Stimulated activated naive CD8-positive, alpha-beta T cell treated with anti-CD3 and anti-CD28 coated beads, Interleukin-15, amount 100 ng/mL, for 72 hours (primary cell): ENCODE measurements around the gene SLC7A6OS.
"Not testable (repeated sequence)": the region's sequence is repeated elsewhere in the genome, so short reads cannot be mapped to it uniquely, and the experiment has no call there.

ENCODE experiments used
- ATAC-seq: fragments of 150-1000 bp; cut with Tn5 transposase; 2 replicates; pipeline ENCODE4 v1.10.0; 2021; ENCODE audit warnings: mild to moderate bottlenecking, moderate library complexity
- DNase-seq, 2 donors: peaks; one replicate each; pipeline ENCODE4 v3.0.0; 2021 to 2022
- H3K27ac Mint-ChIP-seq, 2 donors: one replicate each; pipeline ENCODE4 v1.8.0; 2022; ENCODE audit warnings: mild to moderate bottlenecking in 2 of 2, mixed read lengths in 2 of 2, moderate library complexity in 2 of 2
- H3K27me3 Mint-ChIP-seq: one replicate; pipeline ENCODE4 v1.8.0; 2022; ENCODE audit warnings: mixed read lengths
- H3K4me1 Mint-ChIP-seq: one replicate; pipeline ENCODE4 v1.8.0; 2022; ENCODE audit warnings: mild to moderate bottlenecking, mixed read lengths
- H3K4me3 Mint-ChIP-seq, 2 donors: one replicate each; pipeline ENCODE4 v1.8.0; 2022; ENCODE audit warnings: mild to moderate bottlenecking in 2 of 2, mixed read lengths in 2 of 2, moderate library complexity in 1 of 2
- H3K9me3 Mint-ChIP-seq, 2 donors: one replicate each; pipeline ENCODE4 v1.8.0; 2022; ENCODE audit warnings: mixed read lengths in 2 of 2

The SLC7A6OS gene

DNA sequence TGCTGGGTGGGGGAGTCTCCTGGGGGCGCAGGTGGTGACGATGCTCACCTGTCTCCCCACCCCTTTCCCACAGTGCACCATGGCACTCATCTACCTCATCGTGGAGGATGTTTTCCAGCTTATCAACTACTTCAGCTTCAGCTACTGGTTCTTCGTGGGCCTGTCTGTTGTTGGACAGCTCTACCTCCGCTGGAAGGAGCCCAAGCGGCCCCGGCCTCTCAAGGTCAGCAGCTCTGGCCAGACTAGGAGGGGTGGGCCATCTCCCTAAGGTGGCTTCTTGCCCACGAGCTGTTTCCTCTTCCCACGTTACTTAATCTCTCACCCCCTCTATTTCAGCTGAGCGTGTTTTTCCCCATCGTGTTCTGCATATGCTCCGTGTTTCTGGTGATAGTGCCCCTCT lies 14.5 kb downstream of the SLC7A6OS start:
- Mint-ChIP-seq H3K27ac (peak overlapping the region; percentile 49 to 67), H3K27me3 (no peaks in the 10 kb centered on the region), H3K4me1 (peaks cover 66% of the 10 kb centered on the region), H3K9me3 (no peaks in the 10 kb centered on the region), H3K4me3 (no peak overlapping the region)
- DNase-seq (no peak), ATAC-seq (no peak)

DNA sequence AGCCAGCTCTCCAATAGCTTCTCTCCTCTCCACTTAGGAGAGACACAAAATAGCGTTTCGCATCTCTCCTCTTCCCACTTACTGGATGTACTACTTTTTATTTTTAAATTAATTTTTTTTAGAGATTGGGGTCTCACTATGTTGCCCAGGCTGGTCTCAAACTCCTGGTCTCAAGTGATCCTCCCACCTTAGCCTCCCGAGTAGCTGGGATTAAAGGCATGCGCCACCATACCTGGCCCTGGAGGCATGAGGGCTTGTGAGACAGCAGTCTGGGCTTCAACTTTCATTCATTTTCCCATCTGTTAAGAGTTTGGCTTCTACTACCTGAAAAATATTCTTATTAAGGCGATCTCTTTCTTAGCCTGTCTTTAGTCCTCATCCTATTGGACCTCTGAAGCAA lies 18.3 kb downstream of the SLC7A6OS start:
- Mint-ChIP-seq H3K27ac (peak overlapping the region; percentile 48 to 77), H3K4me3 (no peak overlapping the region), H3K27me3 (no peaks in the 10 kb centered on the region), H3K4me1 (peaks cover 87% of the 10 kb centered on the region), H3K9me3 (no peaks in the 10 kb centered on the region)
- no peak for ATAC-seq
- no peak for DNase-seq

DNA sequence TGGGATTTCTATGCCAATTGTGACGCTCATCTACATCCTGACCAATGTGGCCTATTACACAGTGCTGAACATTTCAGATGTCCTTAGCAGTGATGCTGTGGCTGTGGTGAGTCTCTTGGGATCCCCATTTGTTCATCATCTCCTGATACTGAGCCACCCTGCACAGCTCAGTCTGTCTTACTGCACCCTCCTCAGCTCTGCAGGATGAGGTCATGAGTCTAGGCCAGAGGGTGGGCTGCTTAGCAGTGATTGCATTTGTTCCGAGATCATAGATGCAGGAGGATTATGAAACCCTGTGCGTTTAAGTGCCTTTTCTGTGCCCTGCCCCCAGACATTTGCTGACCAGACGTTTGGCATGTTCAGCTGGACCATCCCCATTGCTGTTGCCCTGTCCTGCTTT lies 19.5 kb downstream of the SLC7A6OS start:
- no peak for DNase-seq
- Mint-ChIP-seq H3K27ac (peak overlapping the region; percentile 14 to 92), H3K4me1 (peaks cover 89% of the 10 kb centered on the region), H3K9me3 (no peaks in the 10 kb centered on the region), H3K27me3 (no peaks in the 10 kb centered on the region), H3K4me3 (peak overlapping the region; percentile 30 to 46)
- no peak for ATAC-seq

DNA sequence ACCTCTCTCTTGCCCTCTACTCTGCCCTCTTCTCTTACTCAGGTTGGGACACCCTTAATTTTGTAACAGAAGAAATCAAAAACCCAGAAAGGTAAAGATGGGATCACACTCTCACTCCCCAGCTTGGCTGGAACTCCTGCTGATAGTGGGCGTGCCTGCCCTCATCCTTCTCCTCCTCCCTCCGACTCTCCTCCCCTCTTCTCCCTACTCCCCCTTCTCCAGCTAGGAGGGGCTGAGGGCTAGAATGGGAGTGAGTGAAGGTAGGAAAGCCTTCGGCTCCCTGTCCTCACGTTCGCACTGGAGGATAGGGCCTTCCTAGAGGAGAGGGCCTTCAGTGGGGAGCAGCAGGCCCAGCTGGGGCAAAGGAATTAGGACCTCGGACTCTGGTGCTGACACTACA lies 20.3 kb downstream of the SLC7A6OS start:
- Mint-ChIP-seq H3K9me3 (no peaks in the 10 kb centered on the region), H3K4me1 (peaks cover 91% of the 10 kb centered on the region), H3K4me3 (peak overlapping the region; percentile 24 to 44)

DNA sequence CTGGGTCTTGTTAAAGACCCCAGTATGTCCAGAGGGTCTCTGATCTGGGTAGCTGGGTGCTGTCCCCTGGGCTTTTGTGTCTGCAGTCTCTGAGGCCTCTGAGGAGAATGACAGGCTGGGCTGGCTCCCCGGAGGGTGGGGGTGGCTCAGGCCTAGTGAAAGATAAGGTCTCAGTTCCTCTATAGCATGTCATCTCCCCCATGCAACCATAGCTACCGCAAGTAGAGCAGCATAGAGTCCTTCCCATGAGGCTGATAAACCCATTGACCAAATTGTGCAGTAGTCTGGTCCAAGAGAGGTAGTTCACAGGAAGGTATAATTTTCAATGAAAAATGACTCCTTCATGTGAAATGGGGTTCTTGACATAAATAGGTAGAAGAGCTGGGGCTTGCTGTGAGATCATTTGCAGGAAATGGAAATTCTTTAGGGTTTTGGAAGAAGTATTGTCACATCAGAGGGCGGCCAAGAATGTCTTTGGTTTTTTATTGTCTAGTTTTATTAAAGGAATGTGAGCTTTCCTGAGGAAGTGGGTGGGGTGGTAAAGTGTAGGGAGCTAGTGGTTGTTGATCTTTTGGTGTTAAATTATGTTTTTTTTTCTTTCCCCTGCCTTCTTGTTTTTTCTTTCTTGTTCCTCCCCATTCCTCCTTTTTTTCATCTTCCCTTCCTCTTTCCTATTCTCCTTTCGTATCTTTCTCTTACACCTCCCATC lies 21.0 kb downstream of the SLC7A6OS start:
- Mint-ChIP-seq H3K9me3 (no peaks in the 10 kb centered on the region), H3K4me1 (peaks cover 98% of the 10 kb centered on the region), H3K4me3 (peak overlapping the region; percentile 24 to 44), H3K27me3 (no peaks in the 10 kb centered on the region), H3K27ac (peak overlapping the region; percentile 86 to 92)
- peak; percentile 95 for ATAC-seq
- DNase-seq: peak; percentile 62 to 80

More for the DNA sequence above, 20.3 kb downstream of the SLC7A6OS start:
- Mint-ChIP-seq H3K27ac (peak overlapping the region; percentile 20 to 92), H3K27me3 (no peaks in the 10 kb centered on the region)
- ATAC-seq: no peak
- DNase-seq: no peak

DNA sequence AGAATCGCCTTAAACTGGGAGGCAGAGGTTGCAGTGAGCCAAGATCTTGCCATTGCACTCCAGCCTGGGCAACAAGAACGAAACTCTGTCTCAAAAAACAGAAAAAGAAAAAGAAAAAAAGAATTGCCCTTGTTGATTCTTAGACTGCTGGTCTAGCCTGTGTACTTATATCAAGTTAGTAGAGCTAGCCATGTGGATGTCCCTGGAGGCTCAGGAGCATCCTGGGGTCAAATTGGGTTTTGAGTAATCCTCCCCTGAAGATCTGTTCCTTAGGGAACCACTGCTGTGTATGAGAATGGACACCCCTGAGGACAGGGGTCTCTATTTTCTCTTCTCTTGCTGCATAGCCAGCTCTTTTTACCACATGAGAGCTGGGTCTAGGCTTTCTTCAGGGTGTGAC lies 21.5 kb downstream of the SLC7A6OS start:
- peak overlapping the region; percentile 24 to 44 for H3K4me3 Mint-ChIP-seq
- no peaks in the 10 kb centered on the region for H3K9me3 Mint-ChIP-seq
- no peak for ATAC-seq

DNA sequence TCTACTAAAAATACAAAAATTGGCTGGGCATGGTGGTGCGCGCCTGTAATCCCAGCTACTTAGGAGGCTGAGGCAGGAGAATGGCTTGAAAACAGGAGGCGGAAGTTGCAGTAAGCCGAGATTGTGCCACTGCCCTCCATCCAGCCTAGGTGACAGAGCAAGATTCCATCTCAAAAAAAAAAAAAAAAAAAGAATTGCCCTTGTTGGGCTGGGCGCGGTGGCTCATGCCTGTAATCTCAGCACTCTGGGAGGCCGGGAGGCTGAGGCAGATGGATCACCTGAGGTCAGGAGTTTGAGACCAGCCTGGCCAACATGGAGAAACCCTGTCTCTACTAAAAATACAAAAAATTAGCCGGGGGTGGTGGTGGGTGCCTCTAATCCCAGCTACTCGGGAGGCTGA lies 21.9 kb downstream of the SLC7A6OS start:
- ATAC-seq, H3K9me3 Mint-ChIP-seq, DNase-seq, H3K27me3 Mint-ChIP-seq: not testable (repeated sequence)
- Mint-ChIP-seq H3K4me1 (peaks cover 98% of the 10 kb centered on the region), H3K4me3 (peak overlapping the region in 1 of 2 donors; percentile 24), H3K27ac (peak overlapping the region in 1 of 2 donors; percentile 92)

More for the DNA sequence above, 21.5 kb downstream of the SLC7A6OS start:
- DNase-seq: no peak
- H3K27me3 Mint-ChIP-seq: no peaks in the 10 kb centered on the region
- H3K27ac Mint-ChIP-seq: peak overlapping the region; percentile 86 to 92
- H3K4me1 Mint-ChIP-seq: peaks cover 98% of the 10 kb centered on the region

DNA sequence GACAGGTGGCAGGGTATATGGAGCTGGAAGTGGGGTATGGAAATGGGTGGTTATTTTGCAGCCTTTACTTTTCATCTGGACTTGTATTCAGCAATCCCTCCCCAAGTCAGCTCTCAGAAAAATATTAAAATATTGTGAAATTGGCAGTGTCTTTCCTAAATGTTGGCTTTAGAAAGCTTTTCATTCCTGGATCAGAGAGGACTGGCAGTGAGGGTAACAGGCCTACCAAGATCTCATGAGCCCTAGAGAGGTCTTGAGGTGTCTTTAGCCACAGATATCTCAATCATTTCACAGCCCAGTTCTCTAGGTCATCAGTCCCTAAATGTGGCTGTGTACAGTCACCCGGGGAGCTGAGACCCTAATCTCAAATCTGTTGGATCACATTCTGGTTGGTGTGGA lies 22.5 kb downstream of the SLC7A6OS start:
- DNase-seq (no peak), ATAC-seq (no peak)
- peaks cover 98% of the 10 kb centered on the region for H3K4me1 Mint-ChIP-seq
- H3K9me3 Mint-ChIP-seq: no peaks in the 10 kb centered on the region
- H3K27ac Mint-ChIP-seq: peak overlapping the region; percentile 92 to 95
- no peaks in the 10 kb centered on the region for H3K27me3 Mint-ChIP-seq
- H3K4me3 Mint-ChIP-seq: peak overlapping the region; percentile 24 to 64

DNA sequence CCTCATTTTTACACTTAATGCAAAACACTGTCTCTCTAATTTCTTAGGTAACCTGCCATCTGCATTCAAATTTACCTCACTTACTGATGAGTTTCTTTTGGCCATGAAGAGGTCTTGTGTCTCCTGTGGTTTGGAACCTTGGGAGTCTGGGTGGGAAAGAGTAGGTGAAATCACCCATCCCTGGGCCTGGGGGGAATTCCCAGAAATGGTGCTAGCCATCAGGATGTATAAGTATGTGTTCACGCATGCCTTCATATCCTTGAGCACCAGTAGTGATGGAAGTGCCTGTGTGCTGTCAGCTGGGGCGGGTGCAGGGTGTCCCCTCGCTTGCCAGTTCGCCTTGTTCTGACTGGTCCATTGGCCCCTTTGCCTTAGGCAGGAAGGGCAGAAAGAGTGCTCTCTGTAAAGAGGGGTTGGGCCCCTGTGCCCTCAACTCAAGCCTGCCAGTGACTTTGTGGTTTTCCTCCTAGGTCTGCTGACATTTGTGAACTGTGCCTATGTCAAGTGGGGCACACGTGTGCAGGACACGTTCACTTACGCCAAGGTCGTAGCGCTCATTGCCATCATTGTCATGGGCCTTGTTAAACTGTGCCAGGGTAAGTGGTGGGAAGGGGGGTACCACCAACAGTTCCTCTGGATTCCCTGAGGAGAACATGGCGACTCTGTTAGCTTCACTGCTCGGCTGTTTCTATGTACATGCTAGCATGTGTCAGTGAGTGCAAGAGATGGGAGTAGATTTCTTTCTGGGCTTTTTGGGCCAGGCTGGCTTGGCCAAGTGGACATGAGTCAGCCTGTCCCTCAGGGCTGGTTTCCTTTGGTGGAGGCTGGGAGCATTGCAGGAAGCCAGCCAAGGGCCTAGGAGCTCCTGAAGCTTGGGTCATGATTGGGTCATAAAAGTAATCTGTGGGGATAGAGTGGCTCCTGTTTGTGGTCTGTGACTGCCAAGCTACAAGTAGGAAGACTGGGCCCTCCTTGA lies 23.2 kb downstream of the SLC7A6OS start:
- peak overlapping the region; percentile 64 to 72 for H3K4me3 Mint-ChIP-seq
- H3K27me3 Mint-ChIP-seq: no peaks in the 10 kb centered on the region
- peak in 1 of 2 donors; percentile 59 for DNase-seq
- no peaks in the 10 kb centered on the region for H3K9me3 Mint-ChIP-seq
- ATAC-seq: peak; percentile 48
- H3K27ac Mint-ChIP-seq: peak overlapping the region; percentile 88 to 95
- peaks cover 100% of the 10 kb centered on the region for H3K4me1 Mint-ChIP-seq

DNA sequence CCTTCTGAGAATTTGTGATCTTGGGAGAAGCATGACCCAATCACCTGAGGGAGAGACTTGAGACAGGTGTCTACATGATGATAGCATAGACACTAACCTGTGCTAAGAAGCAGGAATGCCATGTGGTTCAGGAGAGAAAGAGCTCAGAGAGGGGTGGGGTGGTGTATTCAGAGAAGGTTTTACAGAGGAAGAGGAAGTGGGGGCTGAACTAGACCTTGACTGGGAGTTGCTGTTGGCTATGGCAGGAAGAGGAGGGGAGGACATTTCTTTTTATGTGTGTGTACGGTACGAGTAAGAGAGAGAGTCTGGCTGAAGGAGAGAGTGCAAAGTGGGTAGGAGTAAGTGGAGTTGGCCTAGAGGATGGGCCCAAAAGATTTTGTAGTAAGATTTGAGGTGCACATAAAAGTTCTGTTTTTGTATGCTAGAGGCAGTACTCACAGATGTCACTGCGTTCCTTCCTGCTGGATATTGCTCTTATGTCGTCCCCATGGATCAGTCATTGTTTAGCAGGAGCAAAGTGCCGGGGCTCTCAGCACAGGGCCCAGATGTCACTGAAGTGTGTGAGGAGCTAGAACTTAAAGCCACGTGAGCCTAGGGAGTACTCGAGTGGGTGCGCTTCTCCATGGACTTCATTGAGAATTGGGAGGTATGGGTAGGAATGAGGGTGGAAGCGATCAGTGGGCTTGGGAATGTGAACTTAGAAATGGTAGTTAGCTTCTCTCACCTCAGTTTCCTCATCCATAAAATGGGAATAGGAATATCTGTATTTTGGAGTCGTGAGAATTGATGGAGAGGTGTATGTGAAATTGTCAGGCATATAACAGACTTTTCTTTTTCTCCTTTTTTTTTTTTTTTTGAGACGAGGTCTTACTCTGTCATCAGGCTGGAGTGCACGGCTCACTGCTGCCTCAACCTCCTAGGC lies 24.3 kb downstream of the SLC7A6OS start:
- H3K27me3 Mint-ChIP-seq: no peaks in the 10 kb centered on the region
- peaks cover 100% of the 10 kb centered on the region for H3K4me1 Mint-ChIP-seq
- no peaks in the 10 kb centered on the region for H3K9me3 Mint-ChIP-seq
- H3K4me3 Mint-ChIP-seq: peak overlapping the region; percentile 72 to 82
- H3K27ac Mint-ChIP-seq: peak overlapping the region; percentile 38 to 66
- DNase-seq: no peak
- ATAC-seq: peak; percentile 18

DNA sequence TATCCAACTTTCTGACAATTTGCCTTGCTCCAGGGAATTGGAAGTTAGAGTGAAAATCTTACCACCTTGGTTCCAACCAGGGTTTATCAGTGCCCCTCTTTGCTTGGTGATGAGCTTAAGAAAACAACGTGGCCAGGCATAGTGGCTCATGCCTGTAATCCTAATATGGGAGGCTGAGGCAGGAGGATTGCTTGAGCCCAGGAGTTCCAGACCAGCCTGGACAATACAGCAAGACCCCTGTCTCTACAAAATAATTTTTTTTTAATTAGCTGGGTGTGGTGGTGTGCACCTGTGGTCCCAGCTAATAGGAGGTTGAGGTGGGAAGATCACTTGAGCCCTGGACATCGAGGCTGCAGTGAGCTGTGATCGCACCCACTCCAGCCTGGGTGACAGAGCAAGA lies 25.1 kb downstream of the SLC7A6OS start:
- Mint-ChIP-seq H3K27ac (peak overlapping the region; percentile 38 to 90), H3K9me3 (no peaks in the 10 kb centered on the region), H3K4me1 (peaks cover 100% of the 10 kb centered on the region), H3K4me3 (peak overlapping the region; percentile 72 to 82), H3K27me3 (no peaks in the 10 kb centered on the region)
- no peak for ATAC-seq
- no peak for DNase-seq

DNA sequence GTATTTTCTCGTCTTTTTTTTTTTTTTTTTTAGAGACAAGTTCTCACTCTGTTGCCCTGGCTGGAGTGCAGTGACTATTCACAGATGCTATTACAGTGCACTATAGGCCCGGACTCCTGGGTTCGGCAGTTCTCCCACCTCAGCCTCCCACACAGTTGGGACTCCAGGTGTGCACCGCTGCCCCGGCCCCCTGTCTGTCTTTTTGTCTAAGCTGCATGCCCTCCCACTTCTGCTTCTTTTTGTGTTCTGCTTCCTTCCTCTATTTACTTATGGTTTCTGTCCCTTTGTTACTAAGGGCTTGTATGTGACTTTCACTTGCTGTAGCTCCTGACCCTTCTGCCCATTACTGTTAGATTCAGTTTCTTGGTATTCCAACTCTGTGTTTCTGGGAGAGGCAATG lies 25.9 kb downstream of the SLC7A6OS start:
- Mint-ChIP-seq H3K9me3 (no peaks in the 10 kb centered on the region), H3K4me1 (peaks cover 98% of the 10 kb centered on the region), H3K4me3 (peak overlapping the region; percentile 68 to 79), H3K27ac (peak overlapping the region; percentile 49 to 90), H3K27me3 (no peaks in the 10 kb centered on the region)
- no peak for DNase-seq
- ATAC-seq: no peak

DNA sequence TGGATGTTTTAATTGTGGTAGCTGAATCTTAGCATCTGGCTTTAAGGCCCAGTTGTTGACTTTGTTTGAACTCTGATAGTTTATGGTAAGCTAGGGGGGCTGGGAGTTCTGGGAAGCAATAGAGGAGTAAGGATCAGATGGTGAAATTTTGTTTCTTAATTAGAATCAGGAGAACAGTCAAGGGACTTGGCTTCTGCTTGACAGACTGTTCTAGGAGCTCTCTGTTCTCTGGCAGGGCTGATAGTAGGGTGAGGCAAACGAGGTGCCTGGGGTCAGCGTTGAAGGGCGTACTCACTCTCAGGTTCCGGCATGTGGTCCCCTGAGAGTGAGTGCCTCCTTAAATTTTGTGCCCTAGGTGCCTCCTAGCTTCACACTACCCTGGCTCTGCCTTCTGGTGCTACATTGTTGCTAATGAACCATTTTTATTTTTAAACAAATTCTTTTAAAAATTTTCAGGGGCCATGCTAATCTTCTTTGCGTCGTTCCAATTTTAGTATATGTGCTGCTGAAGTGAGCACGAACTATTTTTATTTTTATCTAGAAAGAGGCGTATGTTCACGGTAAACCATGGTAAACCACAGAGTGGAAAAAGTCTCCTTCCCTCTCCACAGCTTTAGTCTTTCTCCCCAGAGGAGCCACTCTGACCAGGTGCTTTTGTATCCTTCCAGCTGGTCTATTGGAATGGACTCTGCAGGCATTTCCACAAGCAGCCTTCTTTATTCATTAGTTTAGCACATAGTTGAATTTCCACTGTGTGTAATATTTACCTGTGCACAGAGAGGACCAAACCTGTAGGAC lies 26.7 kb downstream of the SLC7A6OS start:
- peak overlapping the region; percentile 68 to 79 for H3K4me3 Mint-ChIP-seq
- H3K9me3 Mint-ChIP-seq: no peaks in the 10 kb centered on the region
- peak; percentile 61 for ATAC-seq
- H3K4me1 Mint-ChIP-seq: peaks cover 98% of the 10 kb centered on the region
- H3K27me3 Mint-ChIP-seq: no peaks in the 10 kb centered on the region
- peak overlapping the region; percentile 90 to 93 for H3K27ac Mint-ChIP-seq
- no peak for DNase-seq

DNA sequence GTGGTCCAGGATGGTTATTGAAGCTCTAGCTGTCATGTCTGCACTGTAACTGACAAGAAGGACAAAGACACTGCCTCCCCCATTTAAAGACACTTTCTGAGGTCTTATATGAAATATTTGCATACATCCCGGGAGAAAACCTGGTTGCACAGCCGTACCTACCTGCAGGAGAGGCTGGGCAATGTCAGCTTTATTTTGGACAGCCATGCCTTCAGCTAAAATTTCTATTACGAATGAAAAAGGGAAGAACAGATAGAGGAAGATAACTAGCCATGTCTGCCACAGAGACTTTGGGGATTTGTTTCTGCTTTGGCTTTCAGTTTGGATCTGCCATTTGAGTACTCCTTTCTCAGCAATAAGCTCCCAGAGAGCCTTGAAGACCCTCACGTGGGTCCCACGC lies 27.4 kb downstream of the SLC7A6OS start:
- DNase-seq (no peak), ATAC-seq (no peak)
- peak overlapping the region; percentile 90 to 93 for H3K27ac Mint-ChIP-seq
- peaks cover 91% of the 10 kb centered on the region for H3K4me1 Mint-ChIP-seq
- peak overlapping the region; percentile 68 to 79 for H3K4me3 Mint-ChIP-seq
- no peaks in the 10 kb centered on the region for H3K27me3 Mint-ChIP-seq
- no peaks in the 10 kb centered on the region for H3K9me3 Mint-ChIP-seq
